Vagina (tissue), 2 donors: ENCODE measurements around the gene CFAP299. TPM values are rescaled to one million over a fixed set of nuclear protein-coding genes. Genes with fewer than 3 reads are reported as not detected.

ENCODE experiments used
- DNase-seq, 2 donors: peaks; one replicate each; pipeline ENCODE4 v3.0.0-alpha.2; 2017; ENCODE audit errors: extremely low spot score in 2 of 2
- H3K27ac ChIP-seq: fragments of 200-600 bp; sonication (generic); one replicate; pipeline ENCODE4 v1.5.1; 2019
- H3K27me3 ChIP-seq: fragments of 200-600 bp; sonication (generic); one replicate; pipeline ENCODE4 v1.5.1; 2019
- H3K36me3 ChIP-seq, 2 donors: fragments of 200-600 bp; sonication (generic); one replicate each; pipeline ENCODE4 v1.5.1; 2017 to 2019
- H3K4me1 ChIP-seq: fragments of 200-600 bp; sonication (generic); one replicate; pipeline ENCODE4 v1.5.1; 2019
- H3K4me3 ChIP-seq, 2 donors: fragments of 200-600 bp; sonication (generic); 1 replicate in 1 of 2; 2 replicates in 1 of 2; pipeline ENCODE4 v1.5.1; 2016 to 2019
- H3K9me3 ChIP-seq: fragments of 200-600 bp; sonication (generic); one replicate; pipeline ENCODE4 v1.5.1; 2019
- POLR2A ChIP-seq, 2 donors: fragments of 450-650 bp; IDR thresholded peaks; one replicate each; pipeline ENCODE4 v1.6.1; 2017; ENCODE audit warnings: antibody characterized with exemption in 2 of 2, mild to moderate bottlenecking in 2 of 2, moderate library complexity in 2 of 2
- POLR2AphosphoS5 ChIP-seq, 2 donors: sonication (generic); formaldehyde crosslinking; IDR thresholded peaks; one replicate each; pipeline ENCODE4 v1.9.0; 2017; ENCODE audit warnings: antibody characterized with exemption in 2 of 2, mild to moderate bottlenecking in 2 of 2, low read depth in 1 of 2; ENCODE audit not compliant: insufficient read depth in 1 of 2
- intact Hi-C: fragments of 100-400 bp; cut with DNase I; formaldehyde crosslinking; loops from one replicate; pipeline ENCODE4 v1.15.1; 2023
- total RNA-seq: library from RNA; depleted of rRNA; stranded (reverse); fragments of >200 nt; gene quantifications from one replicate; pipeline ENCODE4 v1.2.3, GENCODE V29; 2016
- TF ChIP-seq, protein P1 (sequence below), 3 experiments: fragments of 450-650 bp in 2 of 3; fragments of 200-600 bp in 1 of 3; sonication (generic) in 1 of 3; IDR thresholded peaks; one replicate each; pipeline ENCODE4 v1.5.1; 2017 to 2019; ENCODE audit warnings: antibody characterized with exemption in 3 of 3, mild to moderate bottlenecking in 2 of 3, moderate library complexity in 2 of 3

CFAP299 gene
- total RNA-seq, 1 donor from 2014 or later, result not detected

DNA sequence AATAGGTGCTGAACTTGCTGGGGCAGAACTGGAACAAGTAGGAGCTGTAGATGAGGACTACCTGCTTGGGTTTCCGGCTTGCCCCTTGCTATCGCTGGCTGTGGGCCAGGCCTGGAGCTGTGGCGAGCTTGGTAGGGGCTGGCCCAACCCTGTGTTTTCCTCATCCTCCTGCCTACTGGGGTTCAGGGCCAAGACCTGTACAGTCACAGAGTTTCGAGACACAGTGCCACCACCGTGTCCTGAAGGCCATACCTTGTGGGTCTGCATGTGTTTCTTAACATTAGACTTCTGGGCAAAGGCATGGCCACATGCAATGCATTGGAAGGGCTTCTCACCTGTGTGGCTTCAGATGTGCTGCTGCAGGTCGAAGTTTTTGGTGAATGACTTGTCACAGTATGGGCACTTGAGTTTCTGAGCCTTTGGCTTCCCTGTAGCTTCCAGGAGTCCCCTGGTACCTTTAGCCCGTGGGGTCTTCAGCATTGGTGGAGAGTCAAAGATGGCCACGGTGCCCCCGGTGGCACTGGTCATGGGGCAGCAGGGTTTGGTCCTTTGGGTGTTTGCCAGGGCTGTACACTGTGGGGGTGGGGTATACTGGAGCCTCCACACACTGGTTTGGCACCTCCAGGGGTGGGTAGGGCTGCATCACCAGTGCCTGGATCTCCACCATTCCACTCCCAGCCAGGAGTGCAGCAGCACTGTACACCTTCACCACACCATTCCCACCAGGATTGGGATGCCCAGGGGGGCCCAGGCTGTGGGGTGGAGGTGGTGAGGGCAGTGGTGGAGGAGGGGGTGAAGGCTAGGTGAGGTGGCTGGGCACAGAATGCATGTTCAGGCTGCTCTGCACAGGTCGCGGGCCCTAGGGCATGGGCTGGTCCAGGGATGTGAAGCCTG lies 52.1 kb downstream of the CFAP299 start:
- Histone ChIP-seq H3K4me1 (no peaks in the 10 kb centered on the region), H3K4me3 (no peak overlapping the region), H3K27ac (no peak overlapping the region), H3K36me3 (no peaks in the 10 kb centered on the region), H3K9me3 (no peaks in the 10 kb centered on the region), H3K27me3 (no peaks in the 10 kb centered on the region)
- TF ChIP-seq, protein P1, sequence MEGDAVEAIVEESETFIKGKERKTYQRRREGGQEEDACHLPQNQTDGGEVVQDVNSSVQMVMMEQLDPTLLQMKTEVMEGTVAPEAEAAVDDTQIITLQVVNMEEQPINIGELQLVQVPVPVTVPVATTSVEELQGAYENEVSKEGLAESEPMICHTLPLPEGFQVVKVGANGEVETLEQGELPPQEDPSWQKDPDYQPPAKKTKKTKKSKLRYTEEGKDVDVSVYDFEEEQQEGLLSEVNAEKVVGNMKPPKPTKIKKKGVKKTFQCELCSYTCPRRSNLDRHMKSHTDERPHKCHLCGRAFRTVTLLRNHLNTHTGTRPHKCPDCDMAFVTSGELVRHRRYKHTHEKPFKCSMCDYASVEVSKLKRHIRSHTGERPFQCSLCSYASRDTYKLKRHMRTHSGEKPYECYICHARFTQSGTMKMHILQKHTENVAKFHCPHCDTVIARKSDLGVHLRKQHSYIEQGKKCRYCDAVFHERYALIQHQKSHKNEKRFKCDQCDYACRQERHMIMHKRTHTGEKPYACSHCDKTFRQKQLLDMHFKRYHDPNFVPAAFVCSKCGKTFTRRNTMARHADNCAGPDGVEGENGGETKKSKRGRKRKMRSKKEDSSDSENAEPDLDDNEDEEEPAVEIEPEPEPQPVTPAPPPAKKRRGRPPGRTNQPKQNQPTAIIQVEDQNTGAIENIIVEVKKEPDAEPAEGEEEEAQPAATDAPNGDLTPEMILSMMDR (IDR thresholded peaks at IDR 0.05), result no peak
- TF ChIP-seq POLR2A (IDR thresholded peaks at IDR 0.05) (no peak), POLR2AphosphoS5 (IDR thresholded peaks at IDR 0.05; ENCODE audit: insufficient read depth in 1 of 2, low read depth in 1 of 2) (no peak)
- intact Hi-C loops, result no loop called here
- DNase-seq, result no peak

DNA sequence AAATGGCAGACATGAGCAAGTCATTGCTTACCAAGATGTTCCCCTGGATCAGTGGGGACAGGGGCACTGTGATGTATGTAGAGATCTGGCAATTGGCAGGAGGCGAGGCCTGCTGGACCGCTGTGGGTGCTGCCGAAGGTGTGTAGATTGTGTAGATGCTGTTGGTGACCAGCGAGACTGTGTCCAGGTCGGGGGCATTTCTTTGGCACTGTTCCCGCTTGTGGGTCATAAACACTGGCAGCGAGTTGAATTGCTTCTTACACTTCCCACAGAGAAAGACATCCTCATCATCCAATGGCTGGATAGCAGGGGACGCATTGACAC lies 52.7 kb downstream of the CFAP299 start:
- Histone ChIP-seq H3K27me3 (no peaks in the 10 kb centered on the region), H3K27ac (no peak overlapping the region), H3K36me3 (no peaks in the 10 kb centered on the region), H3K9me3 (no peaks in the 10 kb centered on the region), H3K4me1 (no peaks in the 10 kb centered on the region), H3K4me3 (no peak overlapping the region)
- TF ChIP-seq, protein P1 (IDR thresholded peaks at IDR 0.05), result no peak
- TF ChIP-seq POLR2A (IDR thresholded peaks at IDR 0.05), result no peak
- TF ChIP-seq POLR2AphosphoS5 (IDR thresholded peaks at IDR 0.05; ENCODE audit: insufficient read depth in 1 of 2, low read depth in 1 of 2), result no peak
- intact Hi-C loops, result no loop called here
- DNase-seq, result no peak

DNA sequence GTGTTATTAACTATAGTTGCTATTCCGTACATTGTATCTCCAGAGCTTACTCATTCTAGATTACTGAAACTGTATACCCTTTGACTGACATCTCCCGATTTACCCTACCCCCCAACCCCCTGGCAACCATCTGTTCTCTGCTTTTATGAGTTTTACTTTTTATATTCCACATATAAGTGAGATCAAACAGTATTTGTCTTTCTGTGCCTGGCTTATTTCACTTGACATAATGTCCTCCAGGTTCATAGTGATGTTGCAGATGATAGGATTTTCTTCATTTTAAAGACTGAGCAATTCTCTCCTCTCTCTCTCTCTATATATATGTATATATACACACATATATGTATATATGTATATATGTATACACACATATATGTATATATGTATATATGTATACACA lies 54.6 kb downstream of the CFAP299 start:
- H3K27ac ChIP-seq, result no peak overlapping the region
- no peaks in the 10 kb centered on the region for H3K9me3 ChIP-seq
- H3K27me3 ChIP-seq, result no peaks in the 10 kb centered on the region
- no peaks in the 10 kb centered on the region for H3K4me1 ChIP-seq
- no peaks in the 10 kb centered on the region for H3K36me3 ChIP-seq
- no peak for DNase-seq
- TF ChIP-seq POLR2A (IDR thresholded peaks at IDR 0.05) (no peak), POLR2AphosphoS5 (IDR thresholded peaks at IDR 0.05; ENCODE audit: insufficient read depth in 1 of 2, low read depth in 1 of 2) (no peak)
- TF ChIP-seq, protein P1 (IDR thresholded peaks at IDR 0.05), result no peak
- intact Hi-C loops, result no loop called here
- no peak overlapping the region for H3K4me3 ChIP-seq

DNA sequence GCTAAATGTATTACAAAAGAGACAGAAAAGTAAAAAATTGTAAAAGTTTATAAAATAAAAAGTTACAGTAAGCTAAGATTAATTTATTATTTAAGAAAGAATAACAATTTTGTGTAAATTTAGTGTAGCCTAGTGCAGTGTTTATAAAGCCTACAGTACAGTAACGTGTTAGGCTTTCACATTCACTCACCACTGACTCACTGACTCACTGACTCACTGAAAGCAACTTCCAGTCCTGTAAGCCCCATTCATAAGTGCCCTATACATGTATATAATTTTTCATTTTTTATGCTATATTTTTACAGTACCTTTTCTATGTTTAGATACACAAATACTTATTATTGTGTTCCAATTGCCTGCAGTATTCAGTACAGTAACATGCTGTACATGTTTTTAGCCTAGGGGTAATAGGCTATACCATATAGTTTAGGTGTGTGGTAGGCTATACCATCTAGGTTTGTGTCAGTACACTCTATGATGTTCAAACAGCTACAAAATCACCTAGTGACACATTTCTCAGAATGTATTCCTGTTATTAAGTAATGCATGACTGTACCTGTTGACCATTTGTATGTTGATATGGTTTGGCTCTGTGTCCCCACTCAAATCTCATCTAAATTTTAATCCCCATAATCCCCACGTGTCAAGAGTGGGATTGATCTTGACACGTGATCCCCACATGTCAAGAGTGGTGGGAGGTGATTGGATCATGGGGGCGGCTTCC lies 57.9 kb downstream of the CFAP299 start:
- Histone ChIP-seq H3K4me1 (no peaks in the 10 kb centered on the region), H3K27me3 (no peaks in the 10 kb centered on the region), H3K27ac (no peak overlapping the region), H3K36me3 (no peaks in the 10 kb centered on the region), H3K4me3 (no peak overlapping the region), H3K9me3 (no peaks in the 10 kb centered on the region)
- intact Hi-C loops, result no loop called here
- no peak for DNase-seq
- no peak for TF ChIP-seq POLR2A (IDR thresholded peaks at IDR 0.05)
- TF ChIP-seq, protein P1 (IDR thresholded peaks at IDR 0.05), result no peak
- TF ChIP-seq POLR2AphosphoS5 (IDR thresholded peaks at IDR 0.05; ENCODE audit: insufficient read depth in 1 of 2, low read depth in 1 of 2), result no peak

DNA sequence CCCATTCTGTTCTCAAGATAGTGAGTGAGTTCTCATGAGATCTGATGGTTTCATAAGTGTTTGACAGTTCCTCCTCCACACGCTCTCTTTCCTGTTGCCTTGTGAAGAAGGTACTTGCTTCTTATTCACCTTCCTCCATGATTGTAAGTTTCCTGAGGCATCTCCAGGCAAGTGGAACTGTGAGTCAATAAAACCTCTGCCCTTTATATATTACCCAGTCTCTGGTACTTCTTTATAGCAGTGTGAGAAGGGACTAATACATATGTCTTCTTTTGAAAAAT lies 58.4 kb downstream of the CFAP299 start:
- intact Hi-C loops, result no loop called here
- TF ChIP-seq POLR2A (IDR thresholded peaks at IDR 0.05), result no peak
- TF ChIP-seq, protein P1 (IDR thresholded peaks at IDR 0.05), result no peak
- no peak for TF ChIP-seq POLR2AphosphoS5 (IDR thresholded peaks at IDR 0.05; ENCODE audit: insufficient read depth in 1 of 2, low read depth in 1 of 2)
- no peaks in the 10 kb centered on the region for H3K36me3 ChIP-seq

More for the DNA sequence above, 58.4 kb downstream of the CFAP299 start:
- Histone ChIP-seq H3K4me1 (no peaks in the 10 kb centered on the region), H3K27me3 (no peaks in the 10 kb centered on the region), H3K4me3 (no peak overlapping the region), H3K9me3 (no peaks in the 10 kb centered on the region), H3K27ac (no peak overlapping the region)
- no peak for DNase-seq
